GM19043 (cell line): ENCODE results near the gene MGAT5.
A peak's percentile ranks its signal among the peaks of the same experiment; 100 is the strongest.

ENCODE experiments used
- ATAC-seq: cut with Tn5 transposase; IDR thresholded peaks from one replicate; pipeline ENCODE4 v1.9.1; 2021; ENCODE audit warnings: low read depth; ENCODE audit not compliant: unreplicated experiment

Gene MGAT5

GRCh38 chr2:134331081-134331480, 77.2 kb downstream of the MGAT5 start:
- no peak for ATAC-seq

GRCh38 chr2:134333646-134334189, 79.8 kb downstream of the MGAT5 start:
- no peak for ATAC-seq

DNA sequence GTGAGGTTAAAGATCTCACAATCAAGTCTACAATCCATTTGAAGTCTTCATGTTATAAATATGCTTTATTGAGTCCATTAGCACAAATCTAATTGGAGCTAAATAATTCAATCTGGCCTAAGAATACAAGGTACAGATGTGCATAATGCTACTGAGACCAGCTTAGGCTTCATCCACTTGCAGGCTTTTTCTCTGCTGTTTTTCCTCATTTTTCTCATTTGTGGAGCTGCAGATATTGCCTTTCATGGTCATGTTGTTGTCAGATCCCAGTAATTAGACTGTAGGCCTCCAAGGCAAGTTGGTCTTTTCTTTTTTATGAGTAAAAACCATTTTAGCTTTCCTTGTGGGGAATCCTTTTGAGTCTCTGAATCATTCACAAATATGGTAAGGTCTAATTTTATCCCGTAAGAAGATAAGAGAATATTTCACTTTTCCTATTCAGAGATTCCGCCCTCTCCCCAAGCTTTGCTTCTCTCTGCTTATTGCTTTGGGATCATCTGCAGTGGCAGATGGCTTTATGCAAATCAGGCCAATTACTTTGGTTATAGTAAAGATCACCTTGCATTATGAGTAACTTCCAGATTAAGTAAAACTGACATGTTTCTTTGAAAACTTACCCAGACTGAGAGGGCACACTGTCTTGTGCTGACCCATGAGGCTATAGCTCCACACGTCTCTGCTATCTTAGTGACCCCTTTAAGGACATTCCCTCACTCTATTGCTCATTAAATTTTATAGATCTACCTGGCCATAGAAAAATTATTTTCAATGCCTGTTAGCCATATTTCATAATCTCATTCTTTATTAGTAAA, 80.9 kb downstream of the MGAT5 start:
- ATAC-seq: no peak

GRCh38 chr2:134335601-134336000, 81.7 kb downstream of the MGAT5 start:
- no peak for ATAC-seq

- peak; percentile 98 for ATAC-seq
These were observed 82.5 kb downstream of the MGAT5 start for GRCh38 chr2:134336352-134336751.

DNA sequence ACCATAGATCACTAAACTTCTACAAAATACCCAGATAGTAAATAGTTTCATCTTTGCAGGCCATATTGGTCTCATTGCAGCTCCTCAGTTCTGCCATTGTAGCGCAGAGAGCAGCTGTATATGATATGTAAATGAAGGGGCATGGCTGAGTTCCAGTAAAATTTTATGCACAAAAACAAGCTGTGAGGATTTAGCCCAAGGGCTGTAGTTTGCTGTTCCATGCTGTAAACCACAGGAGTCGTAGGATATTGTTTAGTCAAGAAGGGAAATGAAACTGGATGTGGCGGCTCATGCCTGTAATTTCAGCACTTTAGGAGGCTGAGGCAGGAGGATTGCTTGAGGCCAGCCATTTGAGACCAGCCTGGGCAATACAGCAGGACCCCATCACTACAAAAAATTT, 83.0 kb downstream of the MGAT5 start:
- no peak for ATAC-seq

DNA sequence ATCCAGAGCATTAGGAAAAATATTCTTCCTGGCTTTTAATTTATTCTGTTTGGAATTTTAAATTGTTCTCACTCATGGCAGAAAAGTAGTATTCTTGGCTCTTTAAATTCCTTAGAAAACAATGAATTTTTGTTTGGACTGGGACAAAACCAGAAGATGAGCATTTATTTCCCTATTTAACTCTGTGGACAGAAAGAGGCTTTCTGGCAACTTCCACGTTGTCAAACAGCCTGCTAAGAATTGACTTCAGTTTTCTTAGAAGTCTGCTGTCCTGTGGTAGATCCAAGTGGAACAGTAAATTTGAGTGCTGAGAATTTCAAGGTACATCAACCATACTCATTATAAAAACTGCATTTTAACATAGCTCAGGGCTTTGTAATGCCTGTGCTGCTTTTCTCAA, 83.8 kb downstream of the MGAT5 start:
- no peak for ATAC-seq

- no peak for ATAC-seq
These were observed 84.3 kb downstream of the MGAT5 start for GRCh38 chr2:134338208-134338607.

- no peak for ATAC-seq
These were observed 87.6 kb downstream of the MGAT5 start for GRCh38 chr2:134341476-134341875.

GRCh38 chr2:134344954-134345697, 91.3 kb downstream of the MGAT5 start:
- no peak for ATAC-seq

DNA sequence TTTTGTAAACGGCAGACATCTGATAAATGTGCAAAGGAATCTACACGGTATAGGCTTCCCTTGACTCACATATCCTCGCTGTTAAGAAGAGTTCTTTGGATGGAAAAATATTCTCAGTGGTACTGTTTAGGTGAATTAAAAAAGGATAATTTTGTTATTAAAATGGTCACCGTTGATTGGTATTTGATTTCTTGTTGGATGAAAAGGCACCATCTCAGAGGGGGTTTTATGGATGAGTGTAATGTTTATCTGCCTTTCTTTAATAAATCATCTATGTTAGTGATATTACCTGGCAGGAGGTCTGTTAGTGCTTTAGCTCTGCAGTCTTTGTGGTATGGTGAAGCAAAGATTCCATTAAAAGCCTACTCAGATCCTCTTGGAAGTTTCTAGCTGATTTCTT, 92.3 kb downstream of the MGAT5 start:
- no peak for ATAC-seq

- ATAC-seq: no peak
These were observed 93.9 kb downstream of the MGAT5 start for GRCh38 chr2:134347756-134348155.

- no peak for ATAC-seq
These were observed 94.4 kb downstream of the MGAT5 start for GRCh38 chr2:134348239-134348638.

GRCh38 chr2:134348760-134349159, 94.9 kb downstream of the MGAT5 start:
- ATAC-seq: no peak

DNA sequence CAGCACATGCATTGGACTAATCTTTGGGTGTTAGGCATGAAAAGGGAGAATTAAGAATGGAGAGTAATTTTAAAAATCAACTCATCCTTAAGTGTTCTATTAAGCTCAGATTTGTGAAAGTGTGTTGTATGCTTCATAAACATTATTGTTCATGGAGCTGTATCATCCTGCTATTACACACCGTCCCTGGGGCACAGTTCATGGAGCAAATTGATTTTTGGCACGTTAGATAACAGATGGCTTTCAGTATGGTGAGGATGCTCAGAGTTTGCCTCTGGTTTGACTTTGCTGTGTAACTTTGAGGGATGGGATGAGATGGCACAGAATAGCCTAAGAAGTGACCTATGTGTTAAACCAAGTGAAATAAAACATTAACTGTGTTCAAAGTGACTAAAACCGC, 97.1 kb downstream of the MGAT5 start:
- no peak for ATAC-seq

GRCh38 chr2:134351899-134352298, 98.0 kb downstream of the MGAT5 start:
- no peak for ATAC-seq

- ATAC-seq: no peak
These were observed 99.0 kb downstream of the MGAT5 start for GRCh38 chr2:134352844-134353243.

DNA sequence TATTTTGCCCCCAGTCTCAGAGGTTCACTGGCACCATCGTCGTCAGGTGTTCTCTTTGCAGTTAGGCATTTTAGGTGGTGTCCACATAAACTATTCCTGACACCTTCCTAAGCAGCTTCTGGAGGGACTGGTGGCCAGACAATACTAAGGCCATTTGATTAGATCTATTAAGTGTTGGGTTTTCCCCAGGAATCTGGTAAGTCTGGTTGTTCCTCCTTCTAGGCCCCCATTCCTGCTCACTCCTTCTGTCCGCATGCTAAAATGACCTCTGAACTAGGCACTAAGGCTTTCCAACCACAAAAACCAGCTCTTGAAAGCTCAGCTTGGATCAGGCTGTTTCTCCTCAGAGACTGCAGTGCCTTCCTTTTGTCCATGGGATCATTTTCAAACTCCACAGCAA, 100.7 kb downstream of the MGAT5 start:
- no peak for ATAC-seq

DNA sequence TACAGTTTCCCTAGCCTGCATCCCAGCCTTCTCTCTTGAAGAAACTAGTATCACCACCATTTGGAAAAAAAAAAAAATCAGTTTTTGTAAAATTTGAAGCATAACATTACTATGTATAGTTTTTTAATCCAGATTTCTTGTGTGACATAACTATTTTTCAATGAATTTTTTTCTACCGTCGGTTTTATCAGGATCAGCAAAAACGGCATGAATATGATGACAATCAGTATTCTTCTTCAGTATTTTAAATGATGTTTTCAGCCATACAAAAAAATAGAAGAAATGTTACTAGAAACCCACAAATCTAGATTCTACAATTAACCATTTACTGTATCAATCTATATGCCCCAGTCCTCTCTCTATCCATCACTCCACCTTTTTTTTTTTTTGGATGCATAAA, 103.9 kb downstream of the MGAT5 start:
- no peak for ATAC-seq

DNA sequence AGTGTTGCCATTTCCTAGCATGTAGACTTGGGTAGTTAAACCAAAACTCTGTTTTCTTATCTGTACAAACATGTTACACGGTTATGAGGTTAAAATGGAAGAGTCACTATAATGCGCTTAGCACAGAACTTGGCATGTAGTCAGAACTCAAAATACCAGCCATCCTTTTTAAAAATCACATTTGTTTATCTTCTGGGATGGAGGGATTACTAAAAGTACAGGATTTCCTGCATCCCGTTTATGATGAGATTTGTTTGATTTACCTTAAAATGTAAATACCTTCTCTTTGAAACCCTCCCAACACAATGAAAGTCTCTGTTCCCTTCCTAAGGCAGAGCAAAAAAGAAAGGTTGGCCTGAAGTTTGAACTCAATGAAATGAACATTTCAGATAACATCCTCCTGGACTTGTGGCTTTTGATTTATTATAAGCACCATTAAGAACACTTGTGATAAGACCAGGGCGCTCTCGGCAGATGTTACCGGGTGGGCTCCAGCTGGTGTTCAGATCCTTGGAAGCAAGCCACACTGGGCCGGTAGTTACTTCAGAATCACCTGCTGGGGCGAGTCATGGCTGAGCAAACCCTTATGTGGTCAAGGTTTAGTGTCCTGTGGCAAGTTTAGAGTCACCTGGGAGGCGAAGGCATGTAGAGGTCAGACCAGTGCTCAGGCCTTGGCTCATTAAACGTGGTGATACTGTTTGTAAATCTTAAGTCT, 105.7 kb downstream of the MGAT5 start:
- ATAC-seq: no peak
